IMR-90 (cell line): ENCODE measurements around the gene TMEM63C. TPM values are rescaled to one million over a fixed set of nuclear protein-coding genes. Genes with fewer than 3 reads are reported as not detected.

Experiments
- ATAC-seq: fragments of 200-7000 bp; cut with Tn5 transposase; 2 replicates; pipeline ENCODE4 v1.9.1; 2020; ENCODE audit warnings: low read depth, mild to moderate bottlenecking, moderate library complexity
- BruUV-seq: library from RNA; stranded (reverse); fragments of 400-500 nt; replicated peaks from 2 replicates; lab custom pipeline; 2021; lab: Mats Ljungman, UMichigan
- CTCF ChIA-PET: fragments of 300-600 bp; formaldehyde crosslinking; extraction: SDS; loops from one replicate; lab custom pipeline; 2021; ENCODE audit warnings: antibody characterized with exemption; lab: Yijun Ruan, JAX
- POLR2A ChIA-PET: fragments of 300-600 bp; sonication (Branson Sonifier 250); formaldehyde crosslinking; loops from one replicate; lab custom pipeline; 2022; ENCODE audit warnings: antibody characterized with exemption; ENCODE audit not compliant: unreplicated experiment; lab: Charles Lee
- DNase-seq: peaks from one replicate; pipeline ENCODE4 v3.0.0; 2013
- H2AFZ ChIP-seq: replicated peaks from 2 replicates; pipeline ENCODE3; 2013; ENCODE audit warnings: low read length, mild to moderate bottlenecking; ENCODE audit not compliant: poor library complexity
- H2AK5ac ChIP-seq: 2 replicates; pipeline ENCODE4 v1.6.1; 2013; ENCODE audit warnings: low read depth, low read length, inconsistent platforms
- H2AK9ac ChIP-seq: replicated peaks from 2 replicates; pipeline ENCODE3; 2013; ENCODE audit warnings: mild to moderate bottlenecking, low read depth, low read length, moderate library complexity; ENCODE audit not compliant: poor library complexity
- H2BK120ac ChIP-seq: 2 replicates; pipeline ENCODE4 v1.6.1; 2013; ENCODE audit warnings: low read depth, low read length, inconsistent platforms
- H2BK15ac ChIP-seq: 3 replicates; pipeline ENCODE4 v1.6.1; 2013; ENCODE audit warnings: low read depth, low read length, inconsistent platforms
- H2BK20ac ChIP-seq: 2 replicates; pipeline ENCODE4 v1.6.1; 2013; ENCODE audit warnings: low read depth, mild to moderate bottlenecking, inconsistent platforms, low read length, moderate library complexity
- H2BK5ac ChIP-seq: 2 replicates; pipeline ENCODE4 v1.6.1; 2013; ENCODE audit warnings: mild to moderate bottlenecking, low read depth, low read length, inconsistent platforms; ENCODE audit not compliant: poor library complexity, severe bottlenecking
- H3K14ac ChIP-seq: replicated peaks from 2 replicates; pipeline ENCODE4 v1.6.1; 2013; ENCODE audit warnings: low read depth, low read length, inconsistent platforms
- H3K18ac ChIP-seq: 2 replicates; pipeline ENCODE4 v1.6.1; 2013; ENCODE audit warnings: low read depth, low read length, control low read depth
- H3K23ac ChIP-seq: 2 replicates; pipeline ENCODE4 v1.6.1; 2013; ENCODE audit warnings: low read depth, low read length, inconsistent platforms
- H3K27ac ChIP-seq: 2 replicates; pipeline ENCODE4 v1.5.1; 2013; ENCODE audit warnings: mild to moderate bottlenecking, control low read depth, low read length; ENCODE audit not compliant: insufficient read depth
- H3K27me3 ChIP-seq: 2 replicates; pipeline ENCODE4 v1.6.1; 2013; ENCODE audit warnings: low read length; ENCODE audit not compliant: control insufficient read depth, insufficient read depth
- H3K36me3 ChIP-seq: 2 replicates; pipeline ENCODE4 v1.6.1; 2013; ENCODE audit warnings: low read length, mixed read lengths; ENCODE audit not compliant: control insufficient read depth, insufficient read depth
- H3K4ac ChIP-seq: 2 replicates; pipeline ENCODE4 v1.6.1; 2013; ENCODE audit warnings: low read depth, low read length, inconsistent platforms
- H3K4me1 ChIP-seq: 2 replicates; pipeline ENCODE4 v1.6.1; 2013; ENCODE audit warnings: low read length, mixed read lengths; ENCODE audit not compliant: control insufficient read depth, insufficient read depth
- H3K4me2 ChIP-seq: 2 replicates; pipeline ENCODE4 v1.6.1; 2013; ENCODE audit warnings: low read depth, mild to moderate bottlenecking, control low read depth, low read length, moderate library complexity
- H3K4me3 ChIP-seq: 2 replicates; pipeline ENCODE4 v1.5.1; 2013; ENCODE audit warnings: low read depth, mild to moderate bottlenecking, control low read depth, low read length, moderate library complexity; ENCODE audit not compliant: insufficient read depth
- H3K56ac ChIP-seq: 2 replicates; pipeline ENCODE4 v1.6.1; 2013; ENCODE audit warnings: low read length, inconsistent platforms; ENCODE audit not compliant: insufficient read depth; ENCODE audit errors: extremely low read depth
- H3K79me1 ChIP-seq, 2 experiments: 2 replicates each; pipeline ENCODE4 v1.6.1; 2013; ENCODE audit warnings: low read length in 2 of 2, inconsistent platforms in 1 of 2, low read depth in 1 of 2
- H3K9ac ChIP-seq: 2 replicates; pipeline ENCODE4 v1.6.1; 2013; ENCODE audit warnings: low read depth, low read length, control low read depth
- H3K9me1 ChIP-seq: 2 replicates; pipeline ENCODE4 v1.6.1; 2013; ENCODE audit warnings: low read length, inconsistent platforms; ENCODE audit not compliant: insufficient read depth
- H3K9me3 ChIP-seq: 2 replicates; pipeline ENCODE4 v1.6.1; 2013; ENCODE audit warnings: low read length; ENCODE audit not compliant: control insufficient read depth, insufficient read depth
- H4K20me1 ChIP-seq: 2 replicates; pipeline ENCODE4 v1.6.1; 2013; ENCODE audit warnings: low read length, inconsistent platforms; ENCODE audit not compliant: insufficient read depth
- H4K5ac ChIP-seq: 2 replicates; pipeline ENCODE4 v1.6.1; 2013; ENCODE audit warnings: mild to moderate bottlenecking, low read depth, low read length, control low read depth
- H4K8ac ChIP-seq, 2 experiments: 2 replicates each; pipeline ENCODE4 v1.6.1; 2013; ENCODE audit warnings: low read depth in 2 of 2, low read length in 2 of 2, control low read depth in 1 of 2, inconsistent platforms in 1 of 2
- H4K91ac ChIP-seq: 2 replicates; pipeline ENCODE4 v1.6.1; 2013; ENCODE audit warnings: low read depth, low read length, inconsistent platforms; ENCODE audit not compliant: insufficient read depth
- CHD1 ChIP-seq: IDR thresholded peaks from 2 replicates; pipeline ENCODE4 v1.6.1; 2012; ENCODE audit warnings: low read depth, low read length, improper control_type of control experiment
- RCOR1 ChIP-seq: IDR thresholded peaks from 2 replicates; pipeline ENCODE4 v1.6.1; 2012; ENCODE audit warnings: mild to moderate bottlenecking, low read length, improper control_type of control experiment; ENCODE audit not compliant: insufficient replicate concordance
- WGBS, 2 experiments: methylation state at CpG; one replicate each; pipeline versions ENCODE4 v1.1.5 to v1.1.7; 2013; ENCODE audit warnings: missing lambda C conversion rate in 2 of 2; ENCODE audit not compliant: insufficient read length in 1 of 2; ENCODE audit errors: extremely low coverage in 2 of 2; 5-methylcytosine and 5-hydroxymethylcytosine counted together
- dilution Hi-C: fragments of 300-500 bp; cut with HindIII; formaldehyde crosslinking; loops from one replicate; pipeline ENCODE4 v1.14.3; 2018; ENCODE audit warnings: low sequenced_read_pairs; ENCODE audit not compliant: unreplicated experiment
- in situ Hi-C: fragments of 300-500 bp; cut with MboI; formaldehyde crosslinking; loops from 3 replicates; pipeline ENCODE4 v1.14.3; 2019; ENCODE audit warnings: low sequenced_read_pairs, inconsistent platforms, mixed read lengths
- intact Hi-C: fragments of 100-400 bp; cut with micrococcal nuclease; formaldehyde crosslinking; loops from 2 replicates; pipeline ENCODE4 v1.10.0; 2022
- polyA plus RNA-seq, 3 experiments: library from polyadenylated mRNA; depleted of rRNA; stranded (reverse); fragments of >200 nt; gene quantifications; 2 replicates each; pipeline ENCODE4 v1.2.3, GENCODE V29; 2012; ENCODE audit warnings: low replicate concordance in 1 of 3
- total RNA-seq: library from RNA; depleted of rRNA; stranded (reverse); fragments of >200 nt; gene quantifications from 2 replicates; pipeline ENCODE4 v1.2.3, GENCODE V29; 2012
- TF ChIP-seq, protein P1 (sequence below): fragments of 150-350 bp; IDR thresholded peaks from 2 replicates; pipeline ENCODE4 v1.6.1; 2017; ENCODE audit warnings: mild to moderate bottlenecking, antibody characterized with exemption, low read length, low read depth
- TF ChIP-seq, protein P2 (sequence below): fragments of 150-350 bp; IDR thresholded peaks from 2 replicates; pipeline ENCODE4 v1.6.1; 2016; ENCODE audit warnings: low read depth, mild to moderate bottlenecking, low read length, moderate library complexity, borderline replicate concordance

TMEM63C gene
- total and polyA plus RNA-seq, 2 of the 4 experiments (the other 2 are of a cell fraction), result under 0.01 TPM; not detected in 1

DNA sequence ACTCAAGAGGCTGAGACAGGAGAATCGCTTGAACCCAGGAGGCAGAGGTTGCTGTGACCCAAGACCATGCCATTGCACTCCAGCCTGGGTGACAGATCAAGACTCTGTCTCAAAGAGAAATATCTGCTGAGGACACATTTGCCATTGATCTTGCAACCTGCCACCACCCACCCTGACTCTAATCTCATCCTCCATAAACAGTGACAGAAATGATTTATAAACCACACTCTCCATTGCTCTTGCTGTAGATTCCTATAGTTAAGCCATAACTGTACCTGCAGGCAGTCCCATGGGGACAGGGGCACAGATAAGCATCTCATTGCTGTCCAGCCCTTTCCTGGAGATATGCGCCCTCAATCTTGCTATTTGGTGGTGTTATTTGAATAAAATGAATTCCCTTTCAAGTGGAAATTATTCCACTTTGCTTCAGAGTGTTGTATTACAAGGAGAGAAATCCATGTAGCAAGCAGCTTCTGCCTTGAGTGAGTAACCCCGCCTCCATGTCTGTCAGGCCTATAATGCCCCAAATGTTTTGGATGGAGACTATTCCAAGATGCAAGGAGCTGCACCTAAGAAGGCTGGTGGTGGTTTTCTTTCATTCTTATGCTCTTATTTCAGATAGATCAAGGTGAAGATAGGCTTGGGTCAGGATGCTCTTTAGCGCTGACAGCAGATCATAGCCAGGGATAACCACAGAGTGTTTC, 37.0 kb upstream of the TMEM63C start:
- BruUV-seq, result no TSS peak
- Histone ChIP-seq H3K9ac (no peak overlapping the region), H3K4me1 (no peaks in the 10 kb centered on the region; the same call in 1 of the 2 replicates), H2BK20ac (no peak overlapping the region), H2BK15ac (no peak overlapping the region), H3K14ac (no peak overlapping the region), H3K4ac (no peak overlapping the region), H3K27me3 (peaks cover 65% of the 10 kb centered on the region), H3K79me1 (no peaks in the 10 kb centered on the region), H2AK9ac (no peak overlapping the region), H2AFZ (no peak overlapping the region), H2AK5ac (no peak overlapping the region), H3K23ac (no peak overlapping the region), H3K4me2 (no peak overlapping the region), H3K9me1 (no peaks in the 10 kb centered on the region), H3K56ac (no peak overlapping the region), H3K36me3 (no peaks in the 10 kb centered on the region), H4K5ac (no peak overlapping the region), H3K18ac (no peak overlapping the region), H3K9me3 (no peaks in the 10 kb centered on the region), H2BK5ac (no peak overlapping the region), H4K20me1 (no peaks in the 10 kb centered on the region), H3K27ac (no peak overlapping the region), H3K4me3 (no peak overlapping the region), H4K8ac (no peak overlapping the region), H2BK120ac (no peak overlapping the region), H4K91ac (no peak overlapping the region)
- DNase-seq (no peak), ATAC-seq (no peak)
- POLR2A ChIA-PET, result no interaction called here
- no peak for TF ChIP-seq RCOR1
- TF ChIP-seq, protein P1, sequence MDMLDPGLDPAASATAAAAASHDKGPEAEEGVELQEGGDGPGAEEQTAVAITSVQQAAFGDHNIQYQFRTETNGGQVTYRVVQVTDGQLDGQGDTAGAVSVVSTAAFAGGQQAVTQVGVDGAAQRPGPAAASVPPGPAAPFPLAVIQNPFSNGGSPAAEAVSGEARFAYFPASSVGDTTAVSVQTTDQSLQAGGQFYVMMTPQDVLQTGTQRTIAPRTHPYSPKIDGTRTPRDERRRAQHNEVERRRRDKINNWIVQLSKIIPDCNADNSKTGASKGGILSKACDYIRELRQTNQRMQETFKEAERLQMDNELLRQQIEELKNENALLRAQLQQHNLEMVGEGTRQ, result no peak
- TF ChIP-seq, protein P2, sequence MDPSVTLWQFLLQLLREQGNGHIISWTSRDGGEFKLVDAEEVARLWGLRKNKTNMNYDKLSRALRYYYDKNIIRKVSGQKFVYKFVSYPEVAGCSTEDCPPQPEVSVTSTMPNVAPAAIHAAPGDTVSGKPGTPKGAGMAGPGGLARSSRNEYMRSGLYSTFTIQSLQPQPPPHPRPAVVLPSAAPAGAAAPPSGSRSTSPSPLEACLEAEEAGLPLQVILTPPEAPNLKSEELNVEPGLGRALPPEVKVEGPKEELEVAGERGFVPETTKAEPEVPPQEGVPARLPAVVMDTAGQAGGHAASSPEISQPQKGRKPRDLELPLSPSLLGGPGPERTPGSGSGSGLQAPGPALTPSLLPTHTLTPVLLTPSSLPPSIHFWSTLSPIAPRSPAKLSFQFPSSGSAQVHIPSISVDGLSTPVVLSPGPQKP, result no peak
- TF ChIP-seq CHD1, result no peak
- intact Hi-C loops, result no loop called here
- CTCF ChIA-PET, result interaction anchor here (0.7 kb wide), 1 partner anchor 726 kb away, joined by 3 read pairs; no protein-coding TSS in a partner anchor
- in situ Hi-C loops, result no loop called here
- dilution Hi-C loops, result no loop called here
- WGBS, 2 experiments, result 11% methylated on average over 1 of the region's 4 CpGs; no CpG with 5 or more reads in 1 of the 2 experiments
